ENCODE results near the gene CLIP1.

GRCh38 chr12:122385171-122386016 lies 37.1 kb downstream of the CLIP1 start:
- TF ChIP-seq, protein P1, sequence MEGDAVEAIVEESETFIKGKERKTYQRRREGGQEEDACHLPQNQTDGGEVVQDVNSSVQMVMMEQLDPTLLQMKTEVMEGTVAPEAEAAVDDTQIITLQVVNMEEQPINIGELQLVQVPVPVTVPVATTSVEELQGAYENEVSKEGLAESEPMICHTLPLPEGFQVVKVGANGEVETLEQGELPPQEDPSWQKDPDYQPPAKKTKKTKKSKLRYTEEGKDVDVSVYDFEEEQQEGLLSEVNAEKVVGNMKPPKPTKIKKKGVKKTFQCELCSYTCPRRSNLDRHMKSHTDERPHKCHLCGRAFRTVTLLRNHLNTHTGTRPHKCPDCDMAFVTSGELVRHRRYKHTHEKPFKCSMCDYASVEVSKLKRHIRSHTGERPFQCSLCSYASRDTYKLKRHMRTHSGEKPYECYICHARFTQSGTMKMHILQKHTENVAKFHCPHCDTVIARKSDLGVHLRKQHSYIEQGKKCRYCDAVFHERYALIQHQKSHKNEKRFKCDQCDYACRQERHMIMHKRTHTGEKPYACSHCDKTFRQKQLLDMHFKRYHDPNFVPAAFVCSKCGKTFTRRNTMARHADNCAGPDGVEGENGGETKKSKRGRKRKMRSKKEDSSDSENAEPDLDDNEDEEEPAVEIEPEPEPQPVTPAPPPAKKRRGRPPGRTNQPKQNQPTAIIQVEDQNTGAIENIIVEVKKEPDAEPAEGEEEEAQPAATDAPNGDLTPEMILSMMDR (IDR thresholded peaks at IDR 0.05) = no peak
- TF ChIP-seq EZH2 (IDR thresholded peaks at IDR 0.05) (no peak), EZH2phosphoT487 (IDR thresholded peaks at IDR 0.05) (no peak)

Measured in neural progenitor cell (in vitro differentiated cells).